ENCODE measurements around the gene MSRB3. TPM values are rescaled to one million over a fixed set of nuclear protein-coding genes. Genes with fewer than 3 reads are reported as not detected.
"Not testable (repeated sequence)": the region's sequence is repeated elsewhere in the genome, so short reads cannot be mapped to it uniquely, and the experiment has no call there.

MSRB3 gene
- total and polyA plus RNA-seq, 5 experiments from 2014 or later = not detected

DNA sequence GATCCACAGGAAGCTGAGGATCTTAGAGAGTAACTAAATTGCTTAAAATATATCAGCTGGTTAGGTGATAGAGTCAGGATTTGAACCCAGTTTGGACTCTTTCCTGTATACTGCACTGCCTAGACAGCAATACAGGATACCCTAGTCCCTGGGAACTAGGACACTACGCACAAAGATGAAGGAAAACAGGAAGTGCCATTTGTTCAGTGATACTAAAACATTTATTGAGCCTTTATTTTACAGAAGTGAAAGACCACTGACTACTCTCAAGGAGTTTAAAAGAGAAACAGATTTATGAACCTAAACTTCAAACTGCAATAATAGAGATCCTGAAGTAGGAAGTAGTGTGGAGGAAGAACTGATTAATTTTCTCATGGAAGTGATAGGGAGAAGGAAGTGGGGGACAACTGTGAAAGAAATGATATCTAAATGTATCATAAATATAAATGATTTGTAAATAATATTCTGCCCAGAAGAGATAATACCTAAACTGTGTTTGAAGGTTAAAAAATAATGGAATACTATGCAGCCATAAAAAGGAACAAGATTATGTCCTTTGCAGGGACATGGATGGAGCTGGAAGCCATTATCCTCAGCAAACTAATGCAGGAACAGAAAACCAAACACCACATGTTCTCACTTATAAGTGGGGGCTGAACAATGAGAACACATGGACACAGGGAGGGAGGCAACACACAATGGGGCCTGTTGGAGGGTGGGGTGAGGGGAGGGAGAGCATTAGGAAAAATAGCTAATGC lies 18.2 kb downstream of the MSRB3 start:
- DNase-seq (no peak), ATAC-seq (no peak)
- peaks cover 0 to 9% (median 0%) of the 10 kb centered on the region in 9 donors for H3K9me3 Mint-ChIP-seq
- H3K4me3 Mint-ChIP-seq = no peak overlapping the region
- peaks cover 0 to 2% (median under 1%) of the 10 kb centered on the region in 4 donors for H3K4me1 Mint-ChIP-seq
- no peaks in the 10 kb centered on the region for H3K36me3 Mint-ChIP-seq
- H3K27ac Mint-ChIP-seq = no peak overlapping the region
- POLR2A ChIA-PET = no interaction called here
- H3K27me3 Mint-ChIP-seq = peaks cover 12 to 14% (median 13%) of the 10 kb centered on the region in 5 donors

- Mint-ChIP-seq H3K36me3 (no peaks in the 10 kb centered on the region), H3K27ac (no peak overlapping the region), H3K27me3 (peaks cover 19 to 38% (median 25%) of the 10 kb centered on the region in 5 donors), H3K4me1 (peaks cover 0 to 2% (median under 1%) of the 10 kb centered on the region in 4 donors), H3K4me3 (no peak overlapping the region), H3K9me3 (peaks cover 0 to 9% (median 0%) of the 10 kb centered on the region in 9 donors)
- POLR2A ChIA-PET = no interaction called here
- DNase-seq = no peak
- ATAC-seq = no peak
Observed at GRCh38 chr12:65300097-65300496, 21.6 kb downstream of the MSRB3 start.

DNA sequence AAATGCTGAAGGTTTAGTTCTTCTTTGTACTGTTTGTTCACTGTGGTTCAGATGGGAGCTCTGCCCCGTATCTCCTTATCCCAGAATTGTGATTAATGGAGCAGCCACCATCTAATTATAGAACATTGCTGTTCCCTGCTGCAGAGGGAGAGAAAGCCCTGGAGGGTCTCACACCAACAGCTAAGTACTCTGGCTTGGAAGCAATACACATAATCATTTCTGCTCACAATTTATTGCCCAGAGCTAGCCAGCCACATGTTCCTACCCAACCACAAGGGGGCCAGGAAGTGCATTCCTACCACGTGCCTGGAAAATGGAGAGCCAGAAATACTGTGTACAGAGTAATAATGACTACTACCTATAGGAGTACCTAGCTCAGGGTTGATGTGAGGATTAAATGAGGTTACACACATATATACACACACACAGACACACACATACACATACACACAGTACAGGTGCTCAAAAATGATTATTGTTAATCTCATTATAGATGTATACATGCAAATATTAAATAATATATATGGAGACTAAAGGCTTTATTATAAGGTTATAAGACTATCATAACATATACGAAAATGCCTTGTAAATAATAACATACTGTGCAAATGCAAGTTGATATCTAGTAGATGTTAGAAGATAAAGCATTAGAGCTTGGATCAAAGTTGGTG lies 22.3 kb downstream of the MSRB3 start:
- Mint-ChIP-seq H3K36me3 (no peaks in the 10 kb centered on the region), H3K4me1 (peaks cover 0 to 2% (median under 1%) of the 10 kb centered on the region in 4 donors), H3K27ac (no peak overlapping the region), H3K9me3 (peaks cover 0 to 9% (median 0%) of the 10 kb centered on the region in 9 donors), H3K27me3 (peaks cover 19 to 38% (median 25%) of the 10 kb centered on the region in 5 donors), H3K4me3 (no peak overlapping the region)
- ATAC-seq = no peak
- DNase-seq = no peak
- POLR2A ChIA-PET = no interaction called here

- DNase-seq (no peak), ATAC-seq (no peak)
- POLR2A ChIA-PET = no interaction called here
- Mint-ChIP-seq H3K36me3 (no peaks in the 10 kb centered on the region), H3K4me1 (peaks cover 0 to 8% (median under 1%) of the 10 kb centered on the region in 4 donors), H3K27ac (no peak overlapping the region), H3K4me3 (no peak overlapping the region), H3K27me3 (peaks cover 8 to 26% (median 16%) of the 10 kb centered on the region in 5 donors), H3K9me3 (no peaks in the 10 kb centered on the region)
Observed at GRCh38 chr12:65302891-65303290, 24.4 kb downstream of the MSRB3 start.

DNA sequence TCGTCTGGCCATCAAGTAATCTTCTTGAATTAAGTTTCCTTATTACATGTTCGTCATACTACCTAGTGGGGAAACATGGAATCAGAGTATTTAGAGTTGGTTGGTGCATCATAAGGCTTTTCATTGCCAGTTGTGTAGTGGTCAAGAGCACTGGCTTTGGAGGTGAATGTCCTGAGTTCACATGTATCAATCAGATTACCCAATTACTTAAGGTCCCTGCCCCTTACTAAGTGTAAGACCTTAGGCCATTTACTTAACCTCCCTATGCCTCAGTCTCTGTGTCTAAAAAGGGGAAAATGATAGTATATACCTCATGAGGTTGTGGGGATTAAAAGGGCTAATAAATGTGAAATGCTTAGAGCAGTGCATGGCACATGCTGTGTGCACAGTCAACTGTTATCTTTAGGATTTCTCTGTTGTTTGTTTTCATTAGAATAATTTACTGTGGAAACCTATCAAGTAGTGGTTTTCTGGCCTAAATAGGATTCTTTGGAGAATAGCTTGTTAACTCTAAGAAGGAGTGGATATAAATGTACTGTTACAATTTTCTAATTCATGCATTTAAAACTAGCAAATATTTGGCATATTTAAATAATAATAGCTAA lies 27.0 kb downstream of the MSRB3 start:
- H3K4me1 Mint-ChIP-seq = peaks cover 2 to 21% (median 8%) of the 10 kb centered on the region in 4 donors
- POLR2A ChIA-PET = no interaction called here

GRCh38 chr12:65306366-65307168 lies 28.1 kb downstream of the MSRB3 start:
- Mint-ChIP-seq H3K9me3 (no peaks in the 10 kb centered on the region), H3K27ac (no peak overlapping the region), H3K4me1 (peaks cover 2 to 21% (median 8%) of the 10 kb centered on the region in 4 donors), H3K27me3 (peaks cover 8 to 26% (median 13%) of the 10 kb centered on the region in 5 donors), H3K4me3 (no peak overlapping the region), H3K36me3 (no peaks in the 10 kb centered on the region)
- DNase-seq (no peak), ATAC-seq (no peak)
- POLR2A ChIA-PET = no interaction called here

More for the DNA sequence above, 27.0 kb downstream of the MSRB3 start:
- DNase-seq = no peak
- no peaks in the 10 kb centered on the region for H3K9me3 Mint-ChIP-seq
- peaks cover 8 to 26% (median 16%) of the 10 kb centered on the region in 5 donors for H3K27me3 Mint-ChIP-seq
- no peak overlapping the region for H3K4me3 Mint-ChIP-seq
- H3K36me3 Mint-ChIP-seq = no peaks in the 10 kb centered on the region
- no peak for ATAC-seq
- no peak overlapping the region for H3K27ac Mint-ChIP-seq

DNA sequence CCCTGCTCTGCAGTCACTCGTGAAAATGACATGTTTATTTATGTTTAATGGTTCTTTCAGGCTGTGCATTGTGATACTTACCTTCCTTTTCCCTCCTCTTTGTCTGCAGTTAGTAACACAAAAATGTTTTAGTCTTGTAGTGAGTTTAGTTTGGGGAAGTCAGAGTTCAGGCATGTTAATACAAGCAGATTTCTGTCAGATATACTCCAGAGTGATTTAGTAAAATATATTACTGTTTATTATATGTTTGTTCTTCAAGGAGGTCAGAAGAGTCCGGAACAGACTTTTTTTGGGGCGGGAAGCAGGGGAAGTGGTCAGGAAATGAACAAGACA lies 28.7 kb downstream of the MSRB3 start:
- H3K27ac Mint-ChIP-seq = no peak overlapping the region

DNA sequence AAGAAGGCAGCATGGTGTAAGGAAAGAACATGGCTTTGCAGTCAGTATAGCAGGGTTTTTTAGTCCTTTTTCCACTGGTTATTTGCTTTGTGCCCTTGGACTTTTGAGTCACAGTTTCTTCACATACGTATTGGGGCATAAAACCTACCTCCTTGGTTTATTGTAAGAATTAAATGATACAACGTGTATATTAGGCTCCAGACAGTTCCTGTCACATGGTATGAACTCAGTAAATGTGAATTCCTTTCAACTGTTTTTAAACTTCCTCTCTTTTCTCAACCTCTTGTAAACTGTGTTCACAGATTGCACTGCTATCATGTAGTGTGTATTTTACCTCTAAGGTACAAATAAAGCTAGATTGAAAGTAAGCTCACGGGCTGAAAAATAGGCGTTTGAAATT lies 29.5 kb downstream of the MSRB3 start:
- POLR2A ChIA-PET = no interaction called here
- Mint-ChIP-seq H3K27me3 (peaks cover 5 to 19% (median 11%) of the 10 kb centered on the region in 5 donors), H3K36me3 (no peaks in the 10 kb centered on the region), H3K9me3 (no peaks in the 10 kb centered on the region), H3K4me3 (no peak overlapping the region), H3K4me1 (peaks cover 2 to 21% (median 8%) of the 10 kb centered on the region in 4 donors), H3K27ac (peak overlapping the region in 1 of 10 donors; percentile 12)
- DNase-seq (no peak), ATAC-seq (peak in 1 of 2 donors; percentile 42)

More for the DNA sequence above, 28.7 kb downstream of the MSRB3 start:
- DNase-seq = no peak
- Mint-ChIP-seq H3K4me1 (peaks cover 2 to 21% (median 8%) of the 10 kb centered on the region in 4 donors), H3K9me3 (no peaks in the 10 kb centered on the region), H3K27me3 (peaks cover 7 to 26% (median 12%) of the 10 kb centered on the region in 5 donors), H3K36me3 (no peaks in the 10 kb centered on the region), H3K4me3 (no peak overlapping the region)
- no peak for ATAC-seq
- POLR2A ChIA-PET = no interaction called here

DNA sequence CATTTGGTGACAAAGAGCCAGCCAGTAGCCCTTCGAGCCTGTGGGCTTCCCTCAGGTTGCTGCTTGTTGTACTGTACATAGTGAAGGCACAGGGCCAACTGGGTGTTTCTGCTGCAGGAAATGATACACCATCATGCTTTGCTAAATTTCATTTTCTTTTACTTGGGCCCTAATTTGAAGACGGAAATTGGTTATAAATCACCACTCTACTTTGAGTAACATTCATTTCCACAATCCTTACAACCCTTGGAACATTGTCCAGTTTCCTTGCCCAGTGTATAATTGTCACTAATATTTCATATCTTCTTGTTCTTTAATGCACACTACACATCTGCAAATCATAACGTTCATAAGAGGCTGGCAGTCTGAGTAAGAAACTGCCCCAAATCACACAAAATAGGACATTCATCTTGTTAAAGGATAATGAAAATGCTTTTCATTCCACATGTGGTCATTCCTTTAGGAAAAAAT lies 30.2 kb downstream of the MSRB3 start:
- peak overlapping the region in 1 of 10 donors; percentile 12 for H3K27ac Mint-ChIP-seq
- DNase-seq = no peak
- H3K36me3 Mint-ChIP-seq = no peaks in the 10 kb centered on the region
- POLR2A ChIA-PET = no interaction called here
- no peak overlapping the region for H3K4me3 Mint-ChIP-seq
- ATAC-seq = no peak
- peaks cover 2 to 21% (median 8%) of the 10 kb centered on the region in 4 donors for H3K4me1 Mint-ChIP-seq
- H3K27me3 Mint-ChIP-seq = peaks cover 3 to 13% (median 9%) of the 10 kb centered on the region in 5 donors
- H3K9me3 Mint-ChIP-seq = no peaks in the 10 kb centered on the region

DNA sequence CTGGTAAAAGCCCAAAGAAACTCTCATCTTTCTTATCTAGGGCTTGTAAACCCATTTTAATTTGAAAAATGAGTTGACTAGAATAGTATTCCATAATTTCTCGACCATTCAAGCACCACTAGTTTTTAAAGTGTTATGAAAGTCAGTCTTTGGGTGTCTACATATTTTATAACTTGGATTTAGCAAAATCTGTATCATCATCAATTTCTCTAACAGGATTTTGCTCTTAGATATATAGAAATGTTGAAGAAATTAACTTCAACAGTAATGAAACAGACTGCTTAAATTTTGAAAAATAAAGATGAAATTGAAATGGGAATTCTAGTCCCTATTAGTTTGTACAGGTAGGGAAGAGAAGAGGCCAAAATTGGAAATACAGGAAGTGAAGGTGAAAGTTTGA lies 32.8 kb downstream of the MSRB3 start:
- POLR2A ChIA-PET = no interaction called here
- Mint-ChIP-seq H3K36me3 (no peaks in the 10 kb centered on the region), H3K4me3 (no peak overlapping the region)

GRCh38 chr12:65313719-65314317 lies 35.3 kb downstream of the MSRB3 start:
- H3K9me3 Mint-ChIP-seq = no peaks in the 10 kb centered on the region
- H3K27ac Mint-ChIP-seq = no peak overlapping the region
- peaks cover 0 to 4% (median 0%) of the 10 kb centered on the region in 4 donors for H3K4me1 Mint-ChIP-seq
- no peak overlapping the region for H3K4me3 Mint-ChIP-seq
- H3K36me3 Mint-ChIP-seq = no peaks in the 10 kb centered on the region
- DNase-seq = no peak
- POLR2A ChIA-PET = no interaction called here
- peaks cover 0 to 2% (median 0%) of the 10 kb centered on the region in 5 donors for H3K27me3 Mint-ChIP-seq
- ATAC-seq = no peak

More for the DNA sequence above, 32.8 kb downstream of the MSRB3 start:
- no peak for DNase-seq
- H3K27me3 Mint-ChIP-seq = peaks cover 0 to 3% (median 0%) of the 10 kb centered on the region in 5 donors
- no peaks in the 10 kb centered on the region for H3K9me3 Mint-ChIP-seq
- H3K4me1 Mint-ChIP-seq = peaks cover 2 to 21% (median 8%) of the 10 kb centered on the region in 4 donors
- ATAC-seq = no peak
- no peak overlapping the region for H3K27ac Mint-ChIP-seq

DNA sequence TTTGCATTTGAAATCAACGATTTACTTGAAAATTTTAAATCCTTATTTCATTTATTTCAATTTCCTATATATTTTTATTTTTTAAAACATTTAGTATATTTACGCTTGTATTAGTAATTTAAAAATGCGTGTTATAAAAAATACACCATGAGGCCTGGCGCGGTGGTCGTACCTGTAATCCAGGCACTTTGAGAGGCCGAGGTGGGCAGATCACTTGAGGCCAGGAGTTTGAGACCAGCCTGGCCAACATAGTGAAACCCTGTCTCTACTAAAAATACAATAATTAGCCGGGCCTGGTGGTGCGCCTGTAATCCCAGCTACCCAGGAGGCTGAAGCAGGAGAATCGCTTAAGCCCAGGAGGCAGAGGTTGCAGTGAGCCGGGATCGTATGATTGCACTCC lies 36.8 kb downstream of the MSRB3 start:
- H3K9me3 Mint-ChIP-seq, POLR2A ChIA-PET: not testable (repeated sequence)
- H3K27ac Mint-ChIP-seq = peak overlapping the region in 1 of 10 donors; percentile 18

More for the DNA sequence above, 36.8 kb downstream of the MSRB3 start:
- not testable (repeated sequence) for ATAC-seq, H3K27me3 Mint-ChIP-seq, DNase-seq, H3K4me3 Mint-ChIP-seq, H3K4me1 Mint-ChIP-seq, H3K36me3 Mint-ChIP-seq

All from naive thymus-derived CD8-positive, alpha-beta T cell (primary cell).